Measurements from ENCODE around the gene FHOD1. TPM values are rescaled to one million over a fixed set of nuclear protein-coding genes. Genes with fewer than 3 reads are reported as not detected.

FHOD1 gene
- total and polyA plus RNA-seq, 10 donors: 45.6 to 304 (median 147) TPM

DNA sequence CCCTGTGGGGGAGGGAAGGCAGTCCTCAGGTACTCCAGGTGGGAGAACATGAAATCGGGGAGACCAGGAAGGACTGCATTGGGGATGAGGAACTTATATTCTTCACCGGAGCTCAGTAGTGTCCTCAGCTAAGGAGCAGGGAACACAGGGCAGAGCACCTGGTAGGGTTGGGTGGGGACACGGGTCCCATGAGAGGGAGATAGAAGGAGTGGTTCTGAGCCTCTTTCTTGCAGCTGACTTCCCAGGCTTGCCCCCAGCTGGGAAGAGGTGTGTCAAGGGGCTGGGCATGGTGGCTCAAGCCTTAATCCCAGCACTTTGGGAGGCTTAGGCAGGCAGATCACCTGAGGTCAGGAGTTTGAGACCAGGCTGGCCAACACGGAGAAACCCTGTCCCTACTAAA, 2.1 kb downstream of the FHOD1 start:
- no peaks in the 10 kb centered on the region for H3K9me3 ChIP-seq
- H3K4me3 ChIP-seq: peak overlapping the region; percentile 65 to 95 (median 93)
- intact Hi-C loops (cut with DNase I; ENCODE audit: low total_unique reads): no loop called here
- DNase-seq: peak; percentile 74
- H3K4me1 ChIP-seq: peaks cover 56 to 97% (median 84%) of the 10 kb centered on the region in 6 donors
- 31 to 48% (median 39%) methylated on average over 4 of the region's 4 CpGs for WGBS, 5 donors
- H3K27ac ChIP-seq: peak overlapping the region; percentile 89 to 96 (median 92)
- TF ChIP-seq, protein P1, sequence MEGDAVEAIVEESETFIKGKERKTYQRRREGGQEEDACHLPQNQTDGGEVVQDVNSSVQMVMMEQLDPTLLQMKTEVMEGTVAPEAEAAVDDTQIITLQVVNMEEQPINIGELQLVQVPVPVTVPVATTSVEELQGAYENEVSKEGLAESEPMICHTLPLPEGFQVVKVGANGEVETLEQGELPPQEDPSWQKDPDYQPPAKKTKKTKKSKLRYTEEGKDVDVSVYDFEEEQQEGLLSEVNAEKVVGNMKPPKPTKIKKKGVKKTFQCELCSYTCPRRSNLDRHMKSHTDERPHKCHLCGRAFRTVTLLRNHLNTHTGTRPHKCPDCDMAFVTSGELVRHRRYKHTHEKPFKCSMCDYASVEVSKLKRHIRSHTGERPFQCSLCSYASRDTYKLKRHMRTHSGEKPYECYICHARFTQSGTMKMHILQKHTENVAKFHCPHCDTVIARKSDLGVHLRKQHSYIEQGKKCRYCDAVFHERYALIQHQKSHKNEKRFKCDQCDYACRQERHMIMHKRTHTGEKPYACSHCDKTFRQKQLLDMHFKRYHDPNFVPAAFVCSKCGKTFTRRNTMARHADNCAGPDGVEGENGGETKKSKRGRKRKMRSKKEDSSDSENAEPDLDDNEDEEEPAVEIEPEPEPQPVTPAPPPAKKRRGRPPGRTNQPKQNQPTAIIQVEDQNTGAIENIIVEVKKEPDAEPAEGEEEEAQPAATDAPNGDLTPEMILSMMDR (IDR thresholded peaks at IDR 0.05 in 8 of 11, conservative IDR thresholded peaks at IDR 0.05 in 3 of 11): no peak
- TF ChIP-seq POLR2A (IDR thresholded peaks at IDR 0.05) (no peak), POLR2AphosphoS5 (IDR thresholded peaks at IDR 0.05) (no peak)
- peaks cover 0 to 29% (median 1%) of the 10 kb centered on the region in 6 donors for H3K36me3 ChIP-seq
- H3K27me3 ChIP-seq (replicated peaks in 1 of 7): peaks cover 0 to 23% (median 7%) of the 10 kb centered on the region in 7 donors

DNA sequence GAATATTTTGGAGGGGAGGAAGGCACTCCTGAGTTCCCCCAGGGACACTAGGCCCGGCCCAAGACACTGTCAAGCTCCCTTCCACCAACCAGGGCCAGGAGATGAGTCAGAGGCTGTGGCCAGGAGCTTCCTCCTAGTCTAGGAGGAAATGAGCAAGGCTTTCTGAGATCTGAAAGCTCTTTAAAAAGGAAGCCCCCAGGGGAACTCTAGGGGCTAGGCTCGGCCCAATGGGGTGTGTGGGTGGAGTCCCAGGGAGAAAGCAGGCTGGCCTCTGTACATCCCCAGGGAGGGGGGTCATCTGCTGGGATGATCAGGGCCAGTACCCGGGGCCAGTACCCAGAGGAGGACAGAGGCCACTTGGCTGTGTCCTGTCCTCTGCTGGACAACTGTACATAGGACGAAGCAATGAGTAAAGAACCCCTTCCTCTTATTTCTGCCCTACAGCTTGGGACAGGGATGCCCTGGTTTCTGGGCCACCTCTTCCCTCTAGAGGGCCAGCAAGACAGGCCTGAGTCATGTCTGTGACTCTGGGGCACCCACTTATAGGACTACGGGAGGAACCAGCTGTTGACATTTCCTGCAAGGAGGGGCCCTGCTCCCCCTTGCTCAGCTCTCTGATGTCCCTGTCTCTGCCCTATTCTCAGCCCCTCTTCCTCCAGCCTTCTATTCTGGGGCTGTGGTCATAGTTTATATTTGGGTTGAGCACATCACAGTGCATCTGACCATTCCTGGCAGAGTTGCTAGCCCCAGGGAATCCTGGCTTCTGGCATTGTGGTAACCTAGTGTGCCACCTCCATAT, 2.7 kb downstream of the FHOD1 start:
- Histone ChIP-seq H3K36me3 (peaks cover 0 to 35% (median 4%) of the 10 kb centered on the region in 6 donors), H3K4me1 (peaks cover 57 to 97% (median 88%) of the 10 kb centered on the region in 6 donors), H3K9me3 (no peaks in the 10 kb centered on the region), H3K4me3 (peak overlapping the region in 7 of 8 donors; percentile 87 to 95 (median 93)), H3K27me3 (replicated peaks in 1 of 7) (peaks cover 0 to 17% (median 7%) of the 10 kb centered on the region in 7 donors), H3K27ac (peak overlapping the region; percentile 89 to 96 (median 92))
- no peak for TF ChIP-seq POLR2A (IDR thresholded peaks at IDR 0.05)
- TF ChIP-seq POLR2AphosphoS5 (IDR thresholded peaks at IDR 0.05): peak; percentile 47 to 83 (median 71)
- TF ChIP-seq, protein P1 (IDR thresholded peaks at IDR 0.05 in 8 of 11, conservative IDR thresholded peaks at IDR 0.05 in 3 of 11): peak in 4 of 11 experiments; percentile 9 to 30 (median 19)
- intact Hi-C loops (cut with DNase I; ENCODE audit: low total_unique reads): no loop called here
- 0 to 15% (median 5%) methylated on average over 5 of the region's 5 CpGs for WGBS, 5 donors
- peak; percentile 95 for DNase-seq

DNA sequence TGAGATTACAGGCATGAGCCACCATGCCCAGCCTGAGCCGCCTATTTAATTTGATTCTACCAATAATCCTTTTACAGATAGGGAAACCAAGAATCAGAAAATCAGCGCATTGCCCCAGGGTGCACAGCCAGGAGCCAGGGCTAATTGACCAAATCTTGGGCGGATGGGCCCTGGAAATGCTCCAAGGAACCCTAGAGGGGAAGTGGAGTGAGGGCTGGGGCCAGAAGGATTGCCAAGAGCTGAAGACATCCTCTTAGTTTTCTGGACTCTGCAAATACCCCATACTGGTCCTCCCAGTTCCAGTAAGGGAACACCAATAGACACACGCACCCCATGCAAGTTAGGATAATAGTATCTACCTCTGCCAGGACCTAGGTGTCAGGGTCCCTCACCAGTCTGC, 3.8 kb downstream of the FHOD1 start:
- Histone ChIP-seq H3K4me3 (peak overlapping the region in 5 of 8 donors; percentile 87 to 95 (median 93)), H3K27ac (peak overlapping the region; percentile 89 to 96 (median 92)), H3K27me3 (replicated peaks in 1 of 7) (peaks cover 0 to 6% (median 0%) of the 10 kb centered on the region in 7 donors), H3K4me1 (peaks cover 57 to 97% (median 85%) of the 10 kb centered on the region in 6 donors), H3K9me3 (no peaks in the 10 kb centered on the region), H3K36me3 (peaks cover 0 to 46% (median 15%) of the 10 kb centered on the region in 6 donors)
- WGBS, 5 donors: 56 to 76% (median 67%) methylated on average over 4 of the region's 4 CpGs
- intact Hi-C loops (cut with DNase I; ENCODE audit: low total_unique reads): no loop called here
- TF ChIP-seq, protein P1 (IDR thresholded peaks at IDR 0.05 in 8 of 11, conservative IDR thresholded peaks at IDR 0.05 in 3 of 11): no peak
- TF ChIP-seq POLR2AphosphoS5 (IDR thresholded peaks at IDR 0.05) (no peak), POLR2A (IDR thresholded peaks at IDR 0.05) (no peak)
- peak; percentile 73 for DNase-seq

All from spleen (tissue), 11 donors.